HG03378 (cell line): ENCODE measurements around the gene ERICH3.
A peak's percentile ranks its signal among the peaks of the same experiment; 100 is the strongest.

Experiments
- ATAC-seq: cut with Tn5 transposase; IDR thresholded peaks from one replicate; pipeline ENCODE4 v1.9.1; 2021; ENCODE audit warnings: mild to moderate bottlenecking, moderate library complexity; ENCODE audit not compliant: unreplicated experiment

ERICH3 gene

GRCh38 chr1:74593887-74594866 lies 79.4 kb downstream of the ERICH3 start:
- ATAC-seq = no peak

GRCh38 chr1:74592580-74593355 lies 80.8 kb downstream of the ERICH3 start:
- no peak for ATAC-seq

- ATAC-seq = no peak
These were observed 81.6 kb downstream of the ERICH3 start for GRCh38 chr1:74591949-74592348.

- ATAC-seq = no peak
These were observed 83.3 kb downstream of the ERICH3 start for GRCh38 chr1:74590288-74590687.

GRCh38 chr1:74587888-74588287 lies 85.7 kb downstream of the ERICH3 start:
- ATAC-seq = no peak

GRCh38 chr1:74586253-74586897 lies 87.2 kb downstream of the ERICH3 start:
- ATAC-seq = peak; percentile 63

GRCh38 chr1:74584185-74584584 lies 89.4 kb downstream of the ERICH3 start:
- ATAC-seq = no peak

- ATAC-seq = no peak
These were observed 90.2 kb downstream of the ERICH3 start for GRCh38 chr1:74583397-74583796.

GRCh38 chr1:74579425-74579824 lies 94.2 kb downstream of the ERICH3 start:
- ATAC-seq = peak; percentile 98

- no peak for ATAC-seq
These were observed 95.5 kb downstream of the ERICH3 start for GRCh38 chr1:74578101-74578500.

- no peak for ATAC-seq
These were observed 101.7 kb downstream of the ERICH3 start for GRCh38 chr1:74571891-74572290.

GRCh38 chr1:74571493-74571800 lies 102.1 kb downstream of the ERICH3 start:
- ATAC-seq = no peak

- ATAC-seq = no peak
These were observed 102.6 kb downstream of the ERICH3 start for GRCh38 chr1:74570797-74571492.

GRCh38 chr1:74549932-74550331 lies 123.7 kb downstream of the ERICH3 start:
- ATAC-seq = no peak

- no peak for ATAC-seq
These were observed 124.4 kb downstream of the ERICH3 start for GRCh38 chr1:74548961-74549750.

GRCh38 chr1:74545821-74546220 lies 127.8 kb downstream of the ERICH3 start:
- no peak for ATAC-seq

- ATAC-seq = no peak
These were observed 139.4 kb downstream of the ERICH3 start for GRCh38 chr1:74534241-74534640.

GRCh38 chr1:74531796-74532195 lies 141.8 kb downstream of the ERICH3 start:
- no peak for ATAC-seq

GRCh38 chr1:74530892-74531291 lies 142.7 kb downstream of the ERICH3 start:
- ATAC-seq = no peak

GRCh38 chr1:74528123-74528522 lies 145.5 kb downstream of the ERICH3 start:
- ATAC-seq = no peak
